Renal cortical epithelial cell (primary cell): ENCODE results near the gene ZSCAN32. TPM values are rescaled to one million over a fixed set of nuclear protein-coding genes. Genes with fewer than 3 reads are reported as not detected.

Experiments
- DNase-seq: peaks from one replicate; pipeline ENCODE4 v3.0.0-alpha.2; 2011; ENCODE audit warnings: low read depth
- total RNA-seq: library from RNA; depleted of rRNA; stranded (reverse); fragments of >200 nt; gene quantifications from 2 replicates; pipeline ENCODE4 v1.2.3, GENCODE V29; 2014

Gene ZSCAN32
- total RNA-seq, 1 donor from 2014 or later, result 20.5 TPM

DNA sequence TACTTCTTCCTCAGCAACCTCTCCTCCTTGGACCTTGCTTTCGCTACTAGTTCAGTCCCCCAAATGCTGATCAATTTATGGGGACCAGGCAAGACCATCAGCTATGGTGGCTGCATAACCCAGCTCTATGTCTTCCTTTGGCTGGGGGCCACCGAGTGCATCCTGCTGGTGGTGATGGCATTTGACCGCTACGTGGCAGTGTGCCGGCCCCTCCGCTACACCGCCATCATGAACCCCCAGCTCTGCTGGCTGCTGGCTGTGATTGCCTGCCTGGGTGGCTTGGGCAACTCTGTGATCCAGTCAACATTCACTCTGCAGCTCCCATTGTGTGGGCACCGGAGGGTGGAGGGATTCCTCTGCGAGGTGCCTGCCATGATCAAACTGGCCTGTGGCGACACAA, 44.7 kb downstream of the ZSCAN32 start:
- DNase-seq, result no peak

DNA sequence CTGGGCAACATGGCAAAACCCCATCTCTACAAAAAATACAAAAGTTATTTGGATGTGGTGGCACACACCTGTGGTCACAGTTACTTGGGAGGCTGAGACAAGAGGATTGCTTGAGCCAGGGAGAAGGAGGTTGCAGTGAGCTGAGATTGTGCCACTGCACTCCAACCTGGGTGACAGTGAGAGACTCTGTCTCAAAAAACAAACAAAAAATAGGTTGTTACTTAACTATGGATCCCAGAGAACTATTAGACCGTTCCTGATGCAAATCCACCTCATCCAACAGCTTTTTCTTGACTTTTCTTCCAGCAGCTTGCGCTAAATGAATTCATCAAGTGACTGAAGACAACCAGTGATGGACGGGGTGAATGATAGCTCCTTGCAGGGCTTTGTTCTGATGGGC, 45.2 kb downstream of the ZSCAN32 start, which contains the start of gene OR2C1:
Gene OR2C1, plus strand, starts transcription at position 301 of the 400 bp plus-strand sequence. Its CDS starts 52 bp downstream, at position 353.
- DNase-seq, result no peak

DNA sequence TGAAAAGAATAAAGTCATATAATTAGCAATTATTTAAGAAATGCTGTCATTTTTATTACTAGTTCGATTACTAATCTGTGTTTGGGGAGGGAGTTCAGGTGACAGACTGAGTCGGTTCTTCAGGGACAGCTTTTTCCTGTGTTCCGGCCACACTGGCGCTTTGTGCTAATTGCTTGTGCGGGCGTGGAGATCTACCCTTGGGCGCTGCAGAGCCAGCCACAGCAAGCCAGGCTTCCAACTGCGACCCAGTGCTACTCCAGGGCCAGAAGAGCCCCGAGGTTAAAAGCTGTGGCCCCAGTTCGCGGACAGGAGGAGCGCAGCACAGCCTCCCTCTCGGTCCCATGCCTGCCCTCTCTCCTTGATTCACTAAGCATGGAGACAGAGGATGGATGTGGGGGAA, 51.6 kb downstream of the ZSCAN32 start:
- no peak for DNase-seq

DNA sequence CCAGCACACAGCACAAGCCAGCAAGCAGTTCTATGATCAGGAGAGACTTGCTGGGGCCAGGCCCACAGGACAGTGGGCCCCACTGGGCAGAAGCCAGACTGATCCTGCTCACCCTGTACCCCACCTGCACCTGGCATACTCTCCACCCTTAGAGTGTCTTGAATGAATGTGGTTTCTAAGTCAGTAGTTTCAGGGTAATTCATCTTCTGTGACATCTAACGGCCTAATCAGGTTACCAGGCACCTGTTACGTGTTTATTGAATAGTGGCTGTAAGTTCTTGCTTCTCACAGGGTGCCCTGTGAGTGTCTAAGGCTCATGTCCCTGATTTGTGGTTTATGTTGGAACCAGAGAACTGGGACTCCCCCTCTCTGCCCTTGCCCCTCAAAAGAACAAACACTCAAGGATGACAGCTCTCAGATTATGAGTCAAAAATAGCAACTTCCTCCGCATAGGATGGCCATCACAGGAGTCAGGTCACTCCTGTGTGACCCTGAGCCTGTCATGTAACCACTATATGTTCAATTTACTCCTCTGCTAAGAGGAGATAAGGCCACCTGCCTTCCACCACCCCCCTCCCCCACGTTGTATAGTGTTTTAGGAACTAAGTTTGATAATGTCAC, 52.1 kb downstream of the ZSCAN32 start:
- DNase-seq, result no peak

DNA sequence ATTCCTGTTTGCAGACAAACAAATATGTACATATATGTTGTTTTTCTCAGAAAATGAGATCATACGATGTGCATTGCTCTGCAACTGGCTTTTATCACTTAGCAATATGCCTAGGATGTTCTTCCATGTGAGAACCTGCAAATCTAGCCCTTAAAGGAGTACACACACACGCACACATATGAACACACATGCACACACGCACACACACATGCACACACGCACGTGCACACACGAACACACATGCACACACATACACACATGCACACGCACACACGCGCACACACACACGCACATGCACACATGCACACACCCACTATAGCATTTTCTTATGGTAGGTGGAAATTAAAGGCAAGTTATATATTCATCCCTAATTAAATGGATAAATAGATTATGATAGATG, 53.2 kb downstream of the ZSCAN32 start:
- DNase-seq, result no peak

DNA sequence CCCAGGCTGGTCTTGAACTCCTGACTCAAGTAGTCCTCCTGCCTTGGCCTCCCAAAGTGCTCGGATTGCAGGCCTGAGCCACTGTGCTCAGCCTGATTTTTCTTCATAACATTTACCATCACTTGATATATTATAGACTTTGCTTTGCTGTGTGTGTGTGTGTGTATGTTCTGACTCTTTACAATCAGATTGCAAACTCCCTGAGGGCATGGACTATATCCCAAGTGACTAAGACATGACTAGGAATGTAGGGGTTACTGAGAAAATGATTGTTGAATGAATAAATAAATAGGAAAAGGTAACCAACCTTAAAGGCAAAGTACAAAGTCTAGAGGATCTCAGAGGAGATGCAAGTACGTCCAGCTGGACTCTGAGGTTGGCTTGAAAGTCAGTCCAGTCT, 54.8 kb downstream of the ZSCAN32 start:
- no peak for DNase-seq

Other genes with a start within 250 kb of the ZSCAN32 start
- not detected in 2 replicates for gene OR1F1, start 212.8 kb downstream of the ZSCAN32 start, total RNA-seq
- 13.4 and 13.7 TPM in 2 replicates for gene ZNF200, start 165.8 kb downstream of the ZSCAN32 start, total RNA-seq
- 0.10 TPM in 1 of 2 replicates, not detected in the other for gene MEFV, start 144.4 kb downstream of the ZSCAN32 start, total RNA-seq
- 52.7 and 59.0 TPM in 2 replicates for gene ZNF263, start 117.5 kb downstream of the ZSCAN32 start, total RNA-seq
- gene TIGD7, start 95.6 kb downstream of the ZSCAN32 start, total RNA-seq, result 3.1 and 4.9 TPM in 2 replicates
- gene ZNF75A, start 95.5 kb downstream of the ZSCAN32 start, total RNA-seq, result 8.5 and 28.2 TPM in 2 replicates
- gene OR2C1, start 45.1 kb downstream of the ZSCAN32 start, total RNA-seq, result 0.15 TPM in 1 of 2 replicates, not detected in the other
- 2.8 and 7.0 TPM in 2 replicates for gene ZNF174, start 211 bp upstream of the ZSCAN32 start, total RNA-seq
- 3.0 and 3.3 TPM in 2 replicates for gene ZNF597, start 42.5 kb upstream of the ZSCAN32 start, total RNA-seq
- 6.4 and 34.9 TPM in 2 replicates for gene NAA60, start 42.7 kb upstream of the ZSCAN32 start, total RNA-seq
- not detected in 2 replicates for gene C16orf90, start 94.5 kb upstream of the ZSCAN32 start, total RNA-seq
- gene CLUAP1, start 100.0 kb upstream of the ZSCAN32 start, total RNA-seq, result 10.1 and 49.9 TPM in 2 replicates
- 0.05 and 0.17 TPM in 2 replicates for gene NLRC3, start 176.4 kb upstream of the ZSCAN32 start, total RNA-seq
- 1.6 and 5.5 TPM in 2 replicates for gene SLX4, start 210.6 kb upstream of the ZSCAN32 start, total RNA-seq